Right lobe of liver (tissue), 6 donors: ENCODE measurements around the gene ZBTB42. TPM values are rescaled to one million over a fixed set of nuclear protein-coding genes. Genes with fewer than 3 reads are reported as not detected.

Experiments
- ATAC-seq, 4 donors: fragments of 200-7000 bp; cut with Tn5 transposase; one replicate each; pipeline ENCODE4 v1.9.1; 2020; ENCODE audit warnings: mild to moderate bottlenecking in 4 of 4, moderate library complexity in 4 of 4
- DNase-seq, 3 donors: peaks; one replicate each; pipeline ENCODE4 v3.0.0-alpha.2; 2020
- H3K27ac ChIP-seq, 3 donors: fragments of 200-600 bp; one replicate each; pipeline ENCODE4 v1.8.0; 2022
- H3K27me3 ChIP-seq, 2 donors: fragments of 200-600 bp; one replicate each; pipeline ENCODE4 v1.8.0; 2022
- H3K36me3 ChIP-seq, 4 donors: fragments of 200-600 bp; sonication (generic) in 1 of 4; one replicate each; pipeline versions ENCODE4 v1.5.1 to v1.8.0; 2017 to 2022; ENCODE audit warnings: control low read depth in 1 of 4
- H3K4me1 ChIP-seq, 4 donors: fragments of 200-600 bp; sonication (generic) in 1 of 4; one replicate each; pipeline versions ENCODE4 v1.5.1 to v1.8.0; 2017 to 2022; ENCODE audit warnings: control low read depth in 1 of 4
- H3K4me3 ChIP-seq, 3 donors: fragments of 200-600 bp; one replicate each; pipeline ENCODE4 v1.8.0; 2022
- H3K9me3 ChIP-seq, 4 donors: fragments of 200-600 bp; sonication (generic) in 1 of 4; one replicate each; pipeline versions ENCODE4 v1.5.1 to v1.8.0; 2017 to 2022; ENCODE audit warnings: control low read depth in 1 of 4
- CTCF ChIP-seq, 4 donors: fragments of 200-600 bp in 3 of 4; fragments of 450-650 bp in 1 of 4; IDR thresholded peaks; one replicate each; pipeline versions ENCODE4 v1.5.1 to v1.8.0; 2016 to 2022; ENCODE audit warnings: antibody characterized with exemption in 4 of 4, mild to moderate bottlenecking in 2 of 4
- POLR2A ChIP-seq: fragments of 450-650 bp; IDR thresholded peaks from one replicate; pipeline ENCODE4 v1.6.1; 2017; ENCODE audit warnings: antibody characterized with exemption, mild to moderate bottlenecking
- WGBS: methylation state at CpG from one replicate; pipeline ENCODE4 v1.1.6; 2018; ENCODE audit warnings: low coverage, low lambda C conversion rate; ENCODE audit not compliant: insufficient coverage; ENCODE audit errors: missing lambda C conversion rate; 5-methylcytosine and 5-hydroxymethylcytosine counted together
- intact Hi-C, 2 donors: fragments of 100-400 bp; cut with DNase I; formaldehyde crosslinking; loops; one replicate each; pipeline versions ENCODE4 v1.11.2 to v1.14.1; 2022
- total RNA-seq, 6 experiments: library from RNA; depleted of rRNA in 2 of 6; stranded (reverse); fragments of >200 nt in 2 of 6; fragmentation: NEBNext Ultra II Directional in 3 of 6; extraction: Animal tissue kit (Norgen Biotek cat#: 25700) in 3 of 6; gene quantifications; one replicate each; pipeline versions ENCODE4 v1.1.0 to v1.2.4, GENCODE V29; 2016 to 2023
- donor health status: DM: no; HTN: yes; CAD: no.
- donor health status: DM: no; HTN: no; CAD: no.
- donor health status: DM: no; HTN: no; CAD: no.
- donor health status: DM: no; HTN: yes; CAD: no.
- donor health status: DM: no; HTN: yes; CAD: no.

ZBTB42 gene
- total RNA-seq, 6 experiments from 2014 or later = 2.2 to 13.7 (median 3.6) TPM

DNA sequence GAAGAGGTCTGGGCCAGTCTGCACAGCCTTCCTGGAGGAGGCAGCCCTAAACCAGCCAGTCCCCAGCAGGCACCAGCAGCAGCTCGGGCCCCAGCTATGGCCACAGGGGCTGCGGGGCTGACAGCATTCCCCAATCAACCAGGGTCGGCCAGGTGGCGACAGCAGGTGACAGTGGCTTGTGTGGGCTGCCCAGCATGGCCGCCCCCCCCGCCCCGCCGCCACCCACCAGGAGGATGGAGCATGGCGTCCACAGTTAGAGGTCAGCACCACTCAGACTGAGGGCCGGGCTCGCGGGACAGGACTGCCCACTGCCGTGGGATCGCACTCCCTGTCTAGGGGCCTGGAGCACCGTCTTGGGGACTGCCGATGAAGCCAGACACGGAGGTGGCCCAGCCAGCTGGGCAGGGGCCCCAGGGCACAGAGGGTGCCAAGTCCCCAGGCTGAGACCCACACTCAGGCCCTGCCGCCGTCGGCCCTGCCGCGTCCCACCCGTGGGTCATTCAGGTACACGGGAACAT is 20.3 kb upstream of the ZBTB42 start:
- WGBS = no CpG with 5 or more reads among the region's 24 CpGs
- no peak for ATAC-seq
- Histone ChIP-seq H3K36me3 (peaks cover 0 to 3% (median 0%) of the 10 kb centered on the region in 4 donors), H3K27ac (no peak overlapping the region), H3K4me1 (no peaks in the 10 kb centered on the region), H3K27me3 (no peaks in the 10 kb centered on the region), H3K9me3 (no peaks in the 10 kb centered on the region), H3K4me3 (no peak overlapping the region)
- no peak for DNase-seq
- intact Hi-C loops = no loop called here
- TF ChIP-seq CTCF (IDR thresholded peaks at IDR 0.05) = no peak
- no peak for TF ChIP-seq POLR2A

DNA sequence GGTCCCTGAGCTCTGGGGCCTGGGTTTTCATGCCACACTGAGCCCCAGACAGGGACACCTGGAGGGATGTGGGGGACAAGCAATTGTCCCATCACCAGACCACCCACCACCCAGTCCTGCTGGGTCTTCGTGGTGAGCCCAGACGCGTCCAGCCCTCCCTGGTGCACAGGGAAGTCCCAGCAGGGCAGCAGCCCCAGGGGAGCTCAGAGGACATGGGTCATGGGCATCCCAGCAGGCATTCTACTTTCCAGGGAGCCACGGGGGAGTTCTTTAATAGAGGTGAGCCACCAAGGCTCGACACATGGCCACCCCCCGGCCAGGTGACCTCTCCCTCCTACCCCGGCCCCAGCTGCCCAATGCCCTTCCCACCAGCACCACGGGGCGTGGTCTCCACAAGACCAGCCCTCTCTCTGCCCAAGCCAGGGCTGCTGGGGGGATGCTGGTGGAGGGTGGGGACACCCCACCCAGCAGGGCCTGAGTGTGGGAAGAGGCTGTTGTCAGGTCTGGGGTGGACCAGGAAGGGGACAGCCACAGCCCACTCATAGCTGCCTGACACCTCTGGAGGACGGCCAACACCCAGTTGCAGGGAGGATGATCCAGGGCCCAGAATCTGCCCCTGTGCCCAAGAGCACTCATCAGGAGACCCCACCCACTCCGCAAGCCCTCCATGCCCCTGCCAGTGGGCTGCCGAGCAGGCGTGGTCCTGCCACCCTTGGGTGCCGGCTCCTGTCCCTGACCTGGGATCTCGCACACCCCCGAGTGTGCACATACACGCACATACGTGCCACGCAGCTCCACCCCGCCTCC is 19.4 kb upstream of the ZBTB42 start:
- Histone ChIP-seq H3K9me3 (no peaks in the 10 kb centered on the region), H3K36me3 (peaks cover 0 to 3% (median 0%) of the 10 kb centered on the region in 4 donors), H3K27ac (no peak overlapping the region), H3K4me1 (peaks cover 0 to 1% (median 0%) of the 10 kb centered on the region in 4 donors), H3K4me3 (no peak overlapping the region), H3K27me3 (no peaks in the 10 kb centered on the region)
- WGBS = 90% methylated on average over 4 of the region's 20 CpGs
- TF ChIP-seq CTCF (IDR thresholded peaks at IDR 0.05) (no peak), POLR2A (no peak)
- ATAC-seq = no peak
- intact Hi-C loops = no loop called here
- DNase-seq = no peak

DNA sequence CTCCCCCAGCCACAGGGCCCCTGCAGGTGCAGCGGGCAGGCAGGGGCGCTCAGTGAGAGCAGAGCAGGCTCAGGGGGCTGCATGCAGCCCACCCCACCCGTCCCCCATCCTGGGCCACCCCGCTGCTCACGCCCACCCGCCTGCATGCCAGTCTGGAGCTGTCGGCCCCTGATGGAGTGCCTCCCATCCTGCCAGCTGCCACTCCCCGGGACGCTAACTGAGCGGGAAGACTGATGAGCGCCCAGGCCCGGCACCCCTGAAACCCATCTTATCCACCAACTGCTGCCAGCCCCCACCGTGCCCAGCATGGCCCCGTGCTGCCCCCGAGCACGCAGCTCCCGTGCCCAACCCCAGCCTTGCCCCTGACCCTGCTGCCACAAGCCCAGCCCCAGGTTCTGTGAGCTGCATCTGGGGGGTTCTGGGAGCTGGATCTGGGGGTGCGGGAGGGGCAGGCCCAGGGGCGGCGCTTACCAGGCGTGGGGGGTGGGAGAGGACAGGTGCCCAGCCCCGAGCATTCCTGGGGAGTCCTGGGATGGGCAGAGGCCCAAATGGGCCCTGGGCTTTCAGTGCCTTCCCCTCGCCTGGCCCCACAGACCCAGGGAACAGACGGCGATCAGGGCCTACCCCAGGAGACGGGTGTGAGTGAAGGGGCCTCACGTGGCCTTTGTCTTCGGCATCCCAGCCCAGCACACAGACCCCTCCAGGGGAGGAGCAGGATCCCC is 18.7 kb upstream of the ZBTB42 start:
- ATAC-seq (no peak), DNase-seq (no peak)
- no peaks in the 10 kb centered on the region for H3K27me3 ChIP-seq
- intact Hi-C loops = no loop called here
- TF ChIP-seq CTCF (IDR thresholded peaks at IDR 0.05) (no peak), POLR2A (no peak)
- H3K4me3 ChIP-seq = no peak overlapping the region
- H3K9me3 ChIP-seq = no peaks in the 10 kb centered on the region
- H3K36me3 ChIP-seq = peaks cover 0 to 3% (median 0%) of the 10 kb centered on the region in 4 donors
- WGBS = no CpG with 5 or more reads among the region's 28 CpGs
- H3K4me1 ChIP-seq = peaks cover 0 to 9% (median 3%) of the 10 kb centered on the region in 4 donors
- H3K27ac ChIP-seq = no peak overlapping the region

DNA sequence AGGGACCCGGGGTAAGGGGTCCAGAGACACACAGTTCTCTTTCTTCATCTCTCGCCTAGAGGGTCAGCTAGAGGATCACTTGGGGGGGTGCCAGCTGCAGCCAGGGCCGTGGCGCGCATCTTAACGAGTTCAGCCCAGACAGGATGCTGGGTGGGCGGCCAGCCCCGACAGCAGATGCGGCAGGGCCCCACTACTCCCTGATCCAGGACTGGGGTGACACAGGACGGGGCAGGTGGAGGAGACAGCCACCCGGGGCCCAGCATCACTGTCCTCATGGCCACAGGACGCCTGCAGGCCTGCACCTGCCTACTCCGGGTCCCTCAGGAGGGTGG is 18.1 kb upstream of the ZBTB42 start:
- Histone ChIP-seq H3K4me3 (no peak overlapping the region), H3K27me3 (no peaks in the 10 kb centered on the region), H3K9me3 (no peaks in the 10 kb centered on the region), H3K4me1 (peaks cover 0 to 13% (median 5%) of the 10 kb centered on the region in 4 donors), H3K36me3 (peaks cover 0 to 3% (median 0%) of the 10 kb centered on the region in 4 donors), H3K27ac (no peak overlapping the region)
- DNase-seq (no peak), ATAC-seq (no peak)
- intact Hi-C loops = no loop called here
- no CpG with 5 or more reads among the region's 13 CpGs for WGBS
- TF ChIP-seq POLR2A (no peak), CTCF (IDR thresholded peaks at IDR 0.05) (no peak)
